ENCODE data around the gene CEP164.
A peak's percentile ranks its signal among the peaks of the same experiment; 100 is the strongest.

The CEP164 gene

DNA sequence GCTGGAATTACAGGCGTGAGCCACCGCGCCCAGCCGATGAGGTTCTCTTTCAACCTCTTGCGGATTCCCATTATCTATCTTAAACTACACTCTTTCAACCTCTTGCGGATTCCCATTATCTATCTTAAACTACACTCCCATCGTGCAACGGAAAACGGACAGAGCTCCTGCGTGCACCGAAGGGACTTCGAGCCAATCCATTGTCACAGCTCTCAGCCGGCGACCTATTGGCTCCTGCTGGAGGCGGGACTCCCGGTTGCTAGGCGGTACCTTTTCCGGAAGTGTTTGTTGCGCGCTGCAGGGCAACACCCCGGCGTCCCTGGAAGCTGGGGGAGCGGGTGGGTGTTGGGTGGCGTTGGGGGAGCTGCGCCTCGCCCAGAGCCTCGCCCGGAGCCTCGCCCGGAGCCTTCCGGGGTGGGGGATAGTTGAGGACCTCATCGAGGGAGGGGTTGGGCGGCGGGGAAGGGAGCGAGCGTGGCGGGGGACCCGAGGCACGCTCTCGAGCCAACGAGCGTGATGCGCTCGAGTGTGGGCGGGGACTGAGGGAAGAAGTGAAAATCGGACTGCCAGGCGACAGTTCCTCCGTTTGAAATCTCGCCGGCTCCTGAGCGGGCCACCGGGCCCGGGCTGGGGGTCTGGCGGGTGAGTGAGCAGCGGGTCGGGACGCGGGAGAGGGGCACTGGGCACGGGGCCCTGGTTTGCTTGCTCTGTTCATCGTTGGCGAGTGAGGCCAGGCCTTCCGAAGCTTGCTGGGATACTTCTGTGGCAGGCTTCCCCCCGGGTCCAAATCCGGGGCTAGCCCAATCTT is at the start of gene CEP164:
TSS of gene CEP164 (plus strand) at position 288 of the 808 bp plus-strand sequence. CDS start 10,733 bp downstream, outside the sequence.
- DNase-seq, result peak; percentile 95 to 97

DNA sequence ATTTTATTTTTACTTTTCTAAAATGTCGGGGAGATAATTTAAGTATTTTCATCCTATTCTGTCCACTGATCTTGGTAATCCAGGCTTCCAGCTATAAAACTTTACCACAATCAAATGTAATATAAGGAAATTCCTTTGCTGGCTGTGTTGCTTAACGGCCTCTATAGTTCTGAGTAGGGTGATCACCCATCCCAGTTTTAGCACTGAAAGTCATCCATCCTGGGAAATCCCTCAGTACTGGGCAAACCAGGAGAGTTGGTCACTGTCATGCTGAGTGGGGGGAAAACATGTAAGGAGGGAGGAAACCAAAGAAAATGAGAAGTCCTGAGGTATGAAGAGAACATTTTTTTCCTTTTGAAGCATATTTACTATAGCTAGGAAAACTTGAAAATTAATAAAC is 49.3 kb upstream of the CEP164 start:
- DNase-seq, result no peak

DNA sequence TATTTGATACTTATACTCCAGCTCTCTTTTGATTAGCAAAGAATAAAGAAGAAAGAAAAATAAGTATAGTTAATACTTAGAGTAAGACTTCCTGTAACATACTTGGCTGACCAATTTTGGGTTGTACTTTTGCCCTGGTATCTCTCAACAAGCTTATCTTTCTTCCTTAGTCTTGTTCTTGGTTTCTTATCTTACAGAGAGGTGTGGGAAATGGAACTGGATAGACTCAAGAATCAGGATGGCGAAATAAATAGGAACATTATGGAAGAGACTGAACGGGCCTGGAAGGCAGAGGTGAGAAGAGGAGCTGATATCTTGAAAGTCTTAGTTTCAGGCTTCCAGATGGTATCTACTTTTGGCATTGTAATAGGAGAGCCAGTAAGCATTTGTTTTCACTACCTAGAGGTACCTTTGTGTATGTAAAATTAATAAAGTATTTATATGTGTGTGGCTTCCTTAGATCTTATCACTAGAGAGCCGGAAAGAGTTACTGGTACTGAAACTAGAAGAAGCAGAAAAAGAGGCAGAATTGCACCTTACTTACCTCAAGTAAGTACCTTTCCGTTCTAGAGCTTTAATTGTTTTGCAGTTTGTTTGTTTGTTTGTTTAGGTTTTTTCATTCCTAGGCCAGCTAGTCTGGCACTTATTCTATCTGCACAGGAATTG is 47.8 kb upstream of the CEP164 start:
- no peak for DNase-seq

DNA sequence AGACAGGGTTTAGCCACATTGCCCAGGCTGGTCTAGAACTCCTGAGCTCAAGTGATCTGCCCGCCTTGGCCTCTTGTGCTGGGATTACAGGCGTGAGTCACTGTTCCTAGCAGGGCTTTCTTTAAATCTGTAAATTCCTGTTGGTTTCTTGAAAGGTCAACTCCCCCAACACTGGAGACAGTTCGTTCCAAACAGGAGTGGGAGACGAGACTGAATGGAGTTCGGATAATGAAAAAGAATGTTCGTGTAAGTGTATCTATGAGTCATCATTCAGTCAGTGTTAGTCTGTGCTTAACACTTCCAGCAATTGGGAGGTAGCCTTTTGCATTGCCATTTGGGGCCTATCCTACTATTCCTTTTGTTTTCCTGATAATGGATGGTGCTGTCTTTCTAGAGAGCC is 46.5 kb upstream of the CEP164 start:
- no peak for DNase-seq

DNA sequence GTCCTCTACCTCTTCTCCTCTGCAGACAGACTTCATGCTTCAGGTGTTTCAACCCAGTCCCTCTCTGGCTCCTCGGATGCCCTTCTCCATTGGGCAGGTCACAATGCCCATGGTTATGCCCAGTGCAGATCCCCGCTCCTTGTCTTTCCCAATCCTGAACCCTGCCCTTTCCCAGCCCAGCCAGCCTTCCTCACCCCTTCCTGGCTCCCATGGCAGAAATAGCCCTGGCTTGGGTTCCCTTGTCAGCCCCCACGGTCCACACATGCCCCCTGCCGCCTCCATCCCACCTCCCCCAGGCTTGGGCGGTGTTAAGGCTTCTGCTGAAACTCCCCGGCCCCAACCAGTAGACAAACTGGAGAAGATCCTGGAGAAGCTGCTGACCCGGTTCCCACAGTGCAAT is 45.8 kb upstream of the CEP164 start:
- no peak for DNase-seq

DNA sequence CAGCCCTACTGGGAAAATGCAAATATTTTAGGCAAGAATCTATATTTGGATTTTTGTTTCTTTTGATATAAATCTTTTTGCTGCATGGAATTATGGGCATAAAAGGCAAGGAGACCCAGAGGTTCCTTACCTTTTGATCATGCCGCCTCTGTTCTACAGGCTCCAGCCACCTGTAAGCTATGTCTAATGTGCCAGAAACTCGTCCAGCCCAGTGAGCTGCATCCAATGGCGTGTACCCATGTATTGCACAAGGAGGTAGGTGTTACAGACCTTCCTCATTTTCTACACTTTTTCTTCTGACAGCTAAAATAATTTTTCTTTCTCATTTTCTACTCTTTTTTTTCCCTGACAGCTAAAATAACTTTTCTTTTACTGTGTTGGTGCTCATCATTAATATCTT is 44.7 kb upstream of the CEP164 start:
- no peak for DNase-seq

DNA sequence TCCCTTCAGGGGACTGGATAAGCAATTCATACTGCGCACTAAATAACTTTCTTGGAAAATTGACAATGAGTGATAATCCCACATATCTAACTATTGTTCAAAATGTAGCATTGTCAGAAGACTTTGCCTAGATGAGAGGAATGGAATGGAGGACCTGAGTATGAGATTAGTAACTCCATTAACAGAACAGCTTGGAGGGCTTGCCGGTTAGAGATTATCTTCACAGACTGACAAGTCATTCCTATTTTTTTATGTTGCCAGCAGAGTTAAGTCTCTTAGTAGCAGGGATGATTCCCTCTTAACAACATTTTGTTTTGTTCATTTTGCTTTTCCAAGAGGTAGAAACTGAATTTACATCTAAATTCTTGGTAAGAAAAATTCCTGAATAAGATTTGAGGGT is 43.6 kb upstream of the CEP164 start:
- no peak for DNase-seq

- DNase-seq, result no peak
Observed at GRCh38 chr11:117286588-117286987, 41.1 kb upstream of the CEP164 start.

DNA sequence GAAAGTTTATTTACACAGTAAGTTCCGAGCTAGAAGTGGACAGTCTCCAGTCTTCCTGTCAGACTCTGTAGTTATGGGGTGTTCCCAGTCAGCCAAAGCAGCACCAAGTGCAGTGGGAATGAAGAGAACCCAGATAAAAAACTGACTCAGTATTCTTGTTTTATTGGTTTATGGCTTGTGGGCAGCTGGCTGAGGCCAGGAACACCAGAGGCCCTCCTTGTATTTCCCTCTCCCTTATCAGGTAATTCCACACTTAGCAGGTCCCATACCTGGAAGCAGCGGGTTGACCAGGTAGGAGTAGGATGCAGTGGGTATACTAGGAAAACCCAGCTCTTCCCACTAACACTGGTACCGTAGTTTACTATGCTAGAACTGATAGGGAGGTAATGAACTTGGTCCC is 40.0 kb upstream of the CEP164 start:
- no peak for DNase-seq

DNA sequence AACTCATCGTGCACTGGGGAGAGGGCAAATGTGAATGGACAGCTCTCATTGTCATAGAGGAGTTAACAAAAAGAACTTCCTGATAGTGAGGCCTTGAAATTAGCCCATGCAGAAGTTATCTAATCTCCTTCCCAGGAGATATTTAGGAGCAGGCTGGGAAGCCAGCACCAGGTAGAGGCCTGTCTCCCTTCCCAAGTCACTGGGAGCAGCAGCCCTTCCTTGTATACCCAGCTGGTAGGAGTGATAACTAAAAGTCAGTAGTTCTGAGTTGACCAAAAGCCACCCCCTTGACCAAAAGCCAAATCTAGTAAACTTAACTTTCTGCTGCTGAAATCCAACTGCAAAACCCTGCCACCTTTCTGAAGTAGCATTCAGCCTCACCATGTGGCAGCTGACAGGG is 37.9 kb upstream of the CEP164 start:
- DNase-seq, result no peak

DNA sequence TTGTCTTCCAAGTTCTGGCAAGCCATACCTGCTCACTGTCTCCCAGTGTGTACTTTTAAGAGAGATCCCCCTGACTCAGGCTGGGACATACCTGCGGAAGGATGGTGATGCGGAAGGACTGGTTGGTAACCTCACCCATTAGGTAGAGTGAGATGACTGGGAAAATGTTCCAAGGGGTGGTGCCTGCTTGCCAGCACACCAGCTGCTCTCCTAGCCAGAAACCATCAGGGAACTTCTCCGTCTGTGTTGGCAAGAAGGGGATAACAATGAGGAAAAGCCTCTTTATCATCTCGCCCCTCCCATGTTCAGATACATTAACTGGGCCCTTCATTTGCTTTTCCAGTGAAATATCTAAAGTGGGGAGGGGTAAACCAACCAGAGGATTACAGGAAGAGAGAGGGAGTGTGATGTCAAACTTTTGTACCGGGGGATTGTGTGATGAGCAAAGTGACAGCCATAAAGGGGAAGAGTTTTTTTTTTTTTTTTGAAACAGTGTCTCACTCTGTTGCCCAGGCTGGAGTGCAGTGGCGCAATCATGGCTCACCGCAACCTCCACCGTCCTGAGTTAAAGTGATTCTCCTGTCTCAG is 36.8 kb upstream of the CEP164 start, which contains the start of gene BACE1-AS:
TSS of gene BACE1-AS (plus strand) at position 538 of the 588 bp plus-strand sequence.
- DNase-seq, result no peak

- DNase-seq, result no peak
Observed at GRCh38 chr11:117292616-117293015, 35.0 kb upstream of the CEP164 start.

DNA sequence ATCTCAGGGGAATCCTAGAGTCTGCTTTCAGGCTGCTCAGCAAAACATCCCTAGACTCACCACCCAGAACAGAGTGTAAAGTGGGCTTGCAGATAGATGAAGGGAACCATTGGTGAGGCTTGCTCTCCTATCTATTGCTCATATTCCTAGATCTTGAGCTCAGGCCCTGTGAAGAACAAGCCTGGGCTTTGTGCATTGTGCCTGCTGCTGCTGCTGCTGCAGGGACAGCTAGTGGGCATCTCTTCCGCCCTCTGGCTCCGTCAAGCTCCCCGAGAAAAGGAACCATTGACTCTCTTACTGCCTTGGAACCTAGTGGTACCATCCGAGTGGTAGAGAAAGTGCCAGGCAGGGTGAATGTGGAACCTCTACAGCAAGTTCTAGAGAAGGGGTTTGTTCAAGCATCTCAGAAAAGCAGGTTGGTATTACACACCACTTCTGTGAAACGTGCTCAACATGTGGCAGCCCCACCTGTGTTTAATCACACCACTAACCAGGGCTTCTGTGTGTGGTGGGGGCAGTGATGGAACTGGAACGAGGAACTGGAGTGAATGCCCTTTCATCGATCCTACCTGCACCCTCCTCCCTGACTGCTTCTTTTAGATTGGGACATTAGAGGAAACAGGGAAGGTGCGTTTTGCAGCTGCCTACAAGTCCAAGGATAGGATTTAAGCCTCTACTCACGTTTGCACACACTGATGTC is 32.1 kb upstream of the CEP164 start:
- no peak for DNase-seq

- no peak for DNase-seq
Observed at GRCh38 chr11:117296881-117297280, 30.8 kb upstream of the CEP164 start.

GRCh38 chr11:117298195-117298594 is 29.5 kb upstream of the CEP164 start:
- DNase-seq, result no peak

GRCh38 chr11:117299351-117300282 is 28.0 kb upstream of the CEP164 start:
- DNase-seq, result no peak

DNA sequence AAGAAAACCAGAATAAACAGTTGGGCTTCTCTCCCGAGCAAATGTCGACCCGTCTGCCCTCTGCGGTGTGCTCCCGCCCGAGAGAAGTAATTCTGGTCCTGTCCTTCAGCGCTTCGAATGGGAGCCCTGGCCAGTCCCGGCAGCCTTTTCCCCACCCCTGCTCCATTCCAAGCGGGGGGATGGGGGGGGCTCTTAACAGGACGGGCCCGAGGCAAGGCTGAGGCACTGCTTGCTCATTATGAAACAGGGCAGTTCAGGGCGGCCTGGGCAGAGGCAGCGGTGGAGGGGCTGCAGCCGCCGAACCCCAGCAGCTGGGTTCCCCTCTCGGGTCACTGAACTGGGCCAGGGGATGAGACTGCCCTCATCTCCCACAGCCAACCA is 27.4 kb upstream of the CEP164 start:
- DNase-seq, result no peak

GRCh38 chr11:117300773-117301172 is 26.9 kb upstream of the CEP164 start:
- DNase-seq, result no peak

- no peak for DNase-seq
Observed at GRCh38 chr11:117302228-117302627, 25.4 kb upstream of the CEP164 start.

GRCh38 chr11:117303101-117303500 is 24.6 kb upstream of the CEP164 start:
- DNase-seq, result no peak

DNA sequence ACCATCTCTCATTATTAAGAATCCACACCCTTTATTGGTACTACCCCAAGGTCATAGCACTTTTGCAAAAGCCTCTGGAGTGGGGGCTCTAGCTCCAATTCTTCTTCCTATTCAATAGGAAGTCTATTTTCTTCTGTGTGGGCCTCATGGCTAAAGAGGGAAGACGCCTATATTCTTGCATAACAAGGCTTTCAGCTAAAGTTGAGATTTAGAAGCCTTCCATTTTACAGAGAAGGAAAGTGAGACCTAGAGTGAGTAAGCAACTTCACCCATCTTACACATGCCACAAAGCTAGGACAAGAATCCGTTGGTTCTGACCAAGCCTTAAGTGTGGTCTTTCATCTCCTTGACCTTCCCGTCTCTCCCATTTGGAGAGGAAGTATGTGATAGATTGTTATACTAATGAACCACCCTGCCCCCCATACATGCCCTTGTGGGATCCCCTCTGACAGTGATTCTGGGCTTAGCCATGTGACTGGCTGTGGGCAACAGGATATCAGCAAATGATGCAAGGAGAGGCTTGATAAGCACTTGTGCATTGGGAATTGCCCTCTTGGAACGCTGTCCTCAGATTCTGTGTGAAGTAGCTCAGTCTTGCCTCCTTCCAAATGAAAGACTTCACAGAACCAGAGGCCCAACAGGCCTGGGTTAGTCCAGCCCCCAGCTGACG is 23.9 kb upstream of the CEP164 start:
- DNase-seq, result no peak

- no peak for DNase-seq
Observed at GRCh38 chr11:117305145-117305544, 22.5 kb upstream of the CEP164 start.

Measured in Kasumi-1 (cell line).